ENCODE data around the gene MICAL2. TPM values are rescaled to one million over a fixed set of nuclear protein-coding genes. Genes with fewer than 3 reads are reported as not detected.
A peak's percentile ranks its signal among the peaks of the same experiment; 100 is the strongest.

MICAL2 gene
- total RNA-seq, 4 donors from 2014 or later: 109 to 197 (median 183) TPM

DNA sequence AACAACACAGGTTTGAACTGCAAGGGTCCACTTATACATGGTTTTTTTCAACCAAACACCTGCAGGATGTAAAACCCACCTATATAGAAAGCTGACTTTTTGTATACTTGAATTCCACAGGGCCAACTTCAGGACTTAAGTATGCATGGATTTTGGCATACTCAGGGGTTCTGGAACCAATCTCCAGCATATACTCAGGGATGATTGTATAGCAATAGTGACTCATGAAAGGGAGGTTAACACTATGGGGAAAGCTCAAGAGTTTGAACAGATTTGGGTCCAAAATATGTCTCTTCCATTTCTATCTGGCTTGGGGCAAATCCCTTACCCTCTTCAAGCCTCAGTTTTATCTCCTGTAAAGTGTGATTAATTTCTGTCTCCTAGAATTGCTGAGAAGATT lies 94.9 kb downstream of the MICAL2 start:
- H3K4me3 ChIP-seq: no peak overlapping the region
- H3K36me3 ChIP-seq: peaks cover 0 to 44% (median 0%) of the 10 kb centered on the region in 3 donors
- peaks cover 0 to 11% (median 0%) of the 10 kb centered on the region in 4 donors for H3K4me1 ChIP-seq
- no peak for DNase-seq
- no peak for TF ChIP-seq POLR2A (IDR thresholded peaks at IDR 0.05)
- no peak for TF ChIP-seq CTCF (IDR thresholded peaks at IDR 0.05)
- H3K27me3 ChIP-seq: no peaks in the 10 kb centered on the region
- H3K9me3 ChIP-seq: no peaks in the 10 kb centered on the region
- H3K27ac ChIP-seq: no peak overlapping the region

- peaks cover 0 to 3% (median 0%) of the 10 kb centered on the region in 4 donors for H3K4me1 ChIP-seq
- no peak for TF ChIP-seq POLR2A (IDR thresholded peaks at IDR 0.05)
- TF ChIP-seq CTCF (IDR thresholded peaks at IDR 0.05): no peak
- no peaks in the 10 kb centered on the region for H3K27me3 ChIP-seq
- H3K4me3 ChIP-seq: no peak overlapping the region
- peaks cover 0 to 54% (median 0%) of the 10 kb centered on the region in 3 donors for H3K36me3 ChIP-seq
- no peaks in the 10 kb centered on the region for H3K9me3 ChIP-seq
- H3K27ac ChIP-seq: no peak overlapping the region
- DNase-seq: no peak
Measured at GRCh38 chr11:12206529-12206928, 96.1 kb downstream of the MICAL2 start.

- TF ChIP-seq CTCF (IDR thresholded peaks at IDR 0.05) (peak in 1 of 6 experiments; percentile 32), POLR2A (IDR thresholded peaks at IDR 0.05) (no peak)
- Histone ChIP-seq H3K36me3 (peaks cover 0 to 63% (median 0%) of the 10 kb centered on the region in 3 donors), H3K9me3 (no peaks in the 10 kb centered on the region), H3K4me3 (no peak overlapping the region), H3K27me3 (no peaks in the 10 kb centered on the region), H3K4me1 (peaks cover 0 to 3% (median 0%) of the 10 kb centered on the region in 4 donors), H3K27ac (peak overlapping the region in 2 of 4 donors; percentile 16 to 63)
- DNase-seq: peak in 1 of 3 donors; percentile 66
Measured at GRCh38 chr11:12207384-12208150, 97.2 kb downstream of the MICAL2 start.

DNA sequence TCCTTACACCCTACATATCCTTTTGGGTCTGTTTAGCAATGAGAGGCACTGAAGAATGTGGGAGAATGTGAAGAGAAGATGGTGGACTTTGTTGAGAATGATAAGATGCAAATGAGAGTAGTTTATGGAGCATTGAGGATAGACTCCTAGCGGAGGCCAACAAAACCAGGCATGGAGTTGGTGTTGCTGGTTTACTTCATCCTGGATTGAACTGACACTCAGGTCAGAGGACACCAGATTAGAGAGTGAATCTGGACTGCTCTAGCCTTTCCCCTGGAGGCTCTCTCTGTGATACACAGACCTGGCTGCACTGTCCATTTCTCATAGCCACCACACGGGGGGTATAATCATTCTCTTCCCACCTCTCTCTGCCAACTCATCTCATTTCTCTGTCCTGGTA lies 98.7 kb downstream of the MICAL2 start:
- no peak overlapping the region for H3K27ac ChIP-seq
- H3K4me3 ChIP-seq: no peak overlapping the region
- TF ChIP-seq POLR2A (IDR thresholded peaks at IDR 0.05) (no peak), CTCF (IDR thresholded peaks at IDR 0.05) (no peak)
- peaks cover 0 to 77% (median 0%) of the 10 kb centered on the region in 3 donors for H3K36me3 ChIP-seq
- H3K9me3 ChIP-seq: no peaks in the 10 kb centered on the region
- DNase-seq: no peak
- peaks cover 0 to 3% (median 0%) of the 10 kb centered on the region in 4 donors for H3K4me1 ChIP-seq
- H3K27me3 ChIP-seq: no peaks in the 10 kb centered on the region

GRCh38 chr11:12210200-12210599 lies 99.8 kb downstream of the MICAL2 start:
- H3K27me3 ChIP-seq: no peaks in the 10 kb centered on the region
- no peaks in the 10 kb centered on the region for H3K9me3 ChIP-seq
- no peak for DNase-seq
- peaks cover 0 to 80% (median 0%) of the 10 kb centered on the region in 3 donors for H3K36me3 ChIP-seq
- no peak for TF ChIP-seq CTCF (IDR thresholded peaks at IDR 0.05)
- no peak for TF ChIP-seq POLR2A (IDR thresholded peaks at IDR 0.05)
- H3K27ac ChIP-seq: no peak overlapping the region
- no peak overlapping the region for H3K4me3 ChIP-seq
- H3K4me1 ChIP-seq: peaks cover 0 to 6% (median 0%) of the 10 kb centered on the region in 4 donors
